ENCODE results near the gene ANKFN1.
"Not testable (repeated sequence)": the region's sequence is repeated elsewhere in the genome, so short reads cannot be mapped to it uniquely, and the experiment has no call there.

Gene ANKFN1

DNA sequence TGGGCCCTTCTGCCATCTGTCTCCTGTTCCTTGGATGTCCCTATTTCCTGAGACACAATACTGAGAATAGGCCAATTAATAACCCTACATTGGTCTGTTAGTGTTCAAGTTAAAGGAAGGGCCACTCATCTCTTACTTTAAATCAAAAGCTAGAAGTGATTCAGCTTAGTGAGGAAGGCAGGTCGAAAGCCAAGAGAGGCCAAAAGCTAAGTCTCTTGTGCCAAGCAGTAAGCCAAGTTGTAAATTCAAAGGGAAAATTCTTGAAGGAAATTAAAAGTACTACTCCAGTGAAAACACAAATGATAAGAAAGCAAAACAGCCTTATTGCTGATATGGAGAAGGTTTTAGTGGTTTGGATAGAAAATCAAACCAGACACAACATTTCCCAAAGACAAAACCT lies 28.8 kb downstream of the ANKFN1 start:
- no peak for DNase-seq

GRCh38 chr17:56184650-56185049 lies 31.4 kb downstream of the ANKFN1 start:
- no peak for DNase-seq

- DNase-seq = no peak
Observed at GRCh38 chr17:56185491-56186221, 32.4 kb downstream of the ANKFN1 start.

GRCh38 chr17:56186222-56186786 lies 33.0 kb downstream of the ANKFN1 start:
- no peak for DNase-seq

GRCh38 chr17:56203430-56203829 lies 50.2 kb downstream of the ANKFN1 start:
- DNase-seq = no peak

DNA sequence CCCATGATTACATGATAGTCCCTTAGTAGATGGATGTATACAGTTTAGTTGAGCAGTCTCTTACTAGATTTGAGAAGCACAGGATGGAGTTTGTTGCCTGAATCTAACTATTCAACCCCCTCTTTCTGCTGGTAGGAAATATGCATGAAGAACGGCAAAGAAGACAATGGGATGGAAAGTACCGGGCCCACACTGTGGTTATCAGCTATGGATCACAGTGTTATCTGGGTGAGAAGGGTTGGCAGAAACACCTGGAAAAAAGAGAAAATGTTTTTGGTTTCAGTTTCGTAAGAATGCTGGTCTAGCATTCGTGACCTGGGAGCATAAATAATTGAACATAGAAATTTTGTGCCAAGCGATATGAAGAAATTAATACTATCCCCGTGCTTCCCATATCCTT lies 53.1 kb downstream of the ANKFN1 start:
- DNase-seq = no peak

DNA sequence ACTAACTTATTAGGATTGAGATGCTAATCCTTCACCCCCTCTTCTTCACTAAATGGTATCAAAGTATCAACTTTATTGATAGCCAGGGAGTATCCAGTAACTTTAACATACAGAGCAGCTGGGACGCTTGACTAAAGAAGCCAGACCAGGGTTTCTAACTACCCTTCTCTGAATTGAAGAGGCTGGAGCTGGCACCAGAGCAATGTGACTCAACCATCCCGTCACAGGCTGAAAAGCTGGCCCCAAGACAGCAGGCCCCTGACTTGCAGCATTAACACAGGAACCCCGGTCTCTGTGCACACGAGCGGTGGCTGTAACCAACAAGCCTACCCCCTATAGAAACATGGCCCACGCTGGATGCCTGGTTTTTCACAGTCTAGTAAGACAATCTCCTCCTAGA lies 59.8 kb downstream of the ANKFN1 start:
- no peak for DNase-seq

DNA sequence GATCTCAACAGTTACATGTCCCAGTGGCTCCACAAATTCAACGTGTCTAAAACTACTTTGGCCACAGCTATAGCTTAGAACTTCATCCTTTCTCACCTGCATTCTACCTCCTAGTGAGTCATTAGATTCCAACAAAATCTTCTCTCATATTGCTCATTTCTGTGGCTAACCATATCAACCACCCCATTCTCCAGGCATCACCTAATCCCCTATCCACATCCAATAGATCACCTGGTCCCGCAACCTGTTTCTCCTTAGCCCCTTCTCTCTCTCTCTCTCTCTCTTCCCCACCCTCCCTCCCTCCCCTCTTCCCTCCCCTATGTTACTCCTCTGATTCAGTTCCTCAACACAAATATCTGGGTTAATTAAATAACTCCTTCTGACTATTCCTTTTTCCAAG lies 64.6 kb downstream of the ANKFN1 start:
- DNase-seq = no peak

GRCh38 chr17:56222255-56222654 lies 69.0 kb downstream of the ANKFN1 start:
- DNase-seq = no peak

GRCh38 chr17:56230660-56231059 lies 77.4 kb downstream of the ANKFN1 start:
- DNase-seq = no peak

GRCh38 chr17:56231252-56231651 lies 78.0 kb downstream of the ANKFN1 start:
- no peak for DNase-seq

DNA sequence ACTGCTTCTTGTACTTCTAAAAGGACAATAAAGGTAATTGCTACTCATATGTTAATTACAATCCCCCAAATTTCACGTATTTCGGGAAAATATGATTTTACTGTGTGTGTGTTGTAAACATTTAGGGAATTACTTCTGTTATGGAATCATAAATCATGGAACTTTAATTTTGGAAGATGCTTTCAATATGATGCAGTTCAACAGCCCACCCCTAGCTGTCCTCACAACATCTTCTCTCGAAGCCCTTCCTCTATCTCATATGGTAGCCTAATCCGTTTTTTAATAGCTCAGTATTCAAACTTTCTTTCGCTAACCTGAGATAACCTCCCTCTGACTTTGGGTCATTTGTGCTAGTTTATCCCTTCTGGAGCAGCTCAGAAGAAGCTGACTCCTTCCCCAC lies 78.4 kb downstream of the ANKFN1 start:
- DNase-seq = no peak

DNA sequence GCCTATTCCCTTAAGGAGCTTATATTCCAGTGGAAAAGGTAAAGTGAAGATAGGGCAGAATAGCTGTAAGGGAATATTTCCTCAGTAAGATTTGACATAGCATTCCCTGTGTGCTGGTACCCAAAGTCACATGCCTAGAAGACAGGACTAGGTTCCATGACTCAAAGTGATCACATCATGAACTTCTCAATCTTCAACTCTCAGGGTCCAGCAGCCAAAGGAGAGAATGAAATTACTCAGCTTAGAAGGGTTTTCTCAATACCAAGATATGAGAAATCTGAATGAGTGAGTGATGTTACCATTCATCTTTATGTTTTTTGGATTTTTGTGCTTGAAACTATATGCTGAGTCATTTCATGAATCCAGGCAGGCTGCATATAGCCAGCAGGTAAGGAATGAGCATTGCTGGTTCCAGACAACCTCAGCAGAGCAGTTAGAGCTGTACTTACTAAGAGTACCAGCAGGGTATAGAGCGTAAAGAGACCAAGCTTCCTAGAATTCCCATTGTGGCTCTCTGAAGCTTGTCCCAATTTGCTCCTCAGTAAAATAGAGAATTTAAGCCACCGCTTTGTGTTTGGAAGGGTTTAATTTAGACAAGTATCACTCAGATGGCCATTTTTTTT lies 91.1 kb downstream of the ANKFN1 start:
- no peak for DNase-seq

- DNase-seq = no peak
Observed at GRCh38 chr17:56247816-56248215, 94.5 kb downstream of the ANKFN1 start.

GRCh38 chr17:56257075-56257474 lies 103.8 kb downstream of the ANKFN1 start:
- DNase-seq = no peak

DNA sequence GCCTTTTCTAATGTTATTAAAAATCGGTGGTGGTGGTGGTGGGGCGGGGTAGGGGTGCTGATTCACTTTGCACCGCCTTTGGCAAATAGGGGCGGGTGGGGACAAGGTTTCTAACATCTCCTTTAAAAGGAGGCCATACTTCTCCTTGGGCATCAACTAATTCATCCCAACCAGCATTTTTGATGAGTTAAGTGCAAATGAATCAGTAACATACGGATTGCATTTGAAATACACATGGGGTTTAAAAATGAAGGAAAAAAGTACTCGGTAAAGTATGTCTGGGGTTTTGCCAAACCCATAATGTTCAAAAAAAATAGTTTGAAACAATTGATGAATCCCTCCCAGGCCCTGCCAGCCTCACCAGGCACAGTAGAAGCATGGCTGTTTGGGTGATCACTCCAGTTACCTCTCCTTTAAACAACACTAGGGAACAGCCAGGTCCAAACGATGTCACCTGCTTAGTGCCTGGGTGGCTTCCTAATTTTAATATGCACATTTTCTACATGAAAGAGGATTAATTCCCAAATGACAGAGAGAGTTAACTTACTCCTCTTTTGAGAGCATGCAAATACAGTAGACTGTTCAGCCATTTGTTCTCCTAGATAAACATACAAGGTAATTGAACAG lies 107.2 kb downstream of the ANKFN1 start:
- no peak for DNase-seq

GRCh38 chr17:56262803-56263202 lies 109.5 kb downstream of the ANKFN1 start:
- no peak for DNase-seq

GRCh38 chr17:56269556-56270389 lies 116.5 kb downstream of the ANKFN1 start:
- DNase-seq = no peak

GRCh38 chr17:56274491-56274890 lies 121.2 kb downstream of the ANKFN1 start:
- no peak for DNase-seq

DNA sequence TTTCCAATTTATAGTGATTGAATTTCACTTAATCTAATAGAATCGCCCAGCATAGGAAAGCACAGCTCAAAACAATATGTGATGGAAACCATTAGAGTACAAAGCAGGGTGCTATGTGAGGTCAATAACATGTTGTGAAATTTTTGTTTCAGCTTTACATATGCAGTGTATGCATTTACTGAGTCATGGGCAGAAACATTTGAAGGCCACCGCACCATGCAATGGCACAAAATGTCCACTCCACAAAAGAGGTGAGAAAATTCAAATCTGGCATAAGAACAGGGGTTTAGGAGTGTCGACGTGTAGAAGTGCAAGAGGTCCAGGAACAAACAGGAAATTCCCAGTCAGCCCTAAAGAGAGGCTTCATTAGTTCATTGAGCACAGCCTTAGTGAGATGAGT lies 131.2 kb downstream of the ANKFN1 start:
- no peak for DNase-seq

DNA sequence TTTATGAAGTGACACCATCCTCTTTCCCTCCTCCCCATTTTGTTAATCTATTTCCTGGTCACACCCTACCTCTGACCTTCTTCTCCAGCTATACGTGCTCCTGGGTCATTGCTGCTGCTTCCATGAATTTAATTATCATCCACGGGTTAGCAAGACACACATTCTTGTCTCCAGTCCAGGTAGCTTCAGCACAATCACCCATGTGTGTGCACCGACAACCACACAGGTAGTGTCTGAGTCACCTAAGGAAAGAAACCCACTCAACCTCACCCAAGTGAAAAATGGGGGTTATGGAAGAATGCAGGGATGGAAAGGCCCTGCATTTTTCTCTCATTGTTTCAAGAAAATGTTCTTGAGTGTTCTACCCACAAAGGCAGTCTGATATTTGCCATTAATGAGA lies 135.5 kb downstream of the ANKFN1 start:
- DNase-seq = not testable (repeated sequence)

DNA sequence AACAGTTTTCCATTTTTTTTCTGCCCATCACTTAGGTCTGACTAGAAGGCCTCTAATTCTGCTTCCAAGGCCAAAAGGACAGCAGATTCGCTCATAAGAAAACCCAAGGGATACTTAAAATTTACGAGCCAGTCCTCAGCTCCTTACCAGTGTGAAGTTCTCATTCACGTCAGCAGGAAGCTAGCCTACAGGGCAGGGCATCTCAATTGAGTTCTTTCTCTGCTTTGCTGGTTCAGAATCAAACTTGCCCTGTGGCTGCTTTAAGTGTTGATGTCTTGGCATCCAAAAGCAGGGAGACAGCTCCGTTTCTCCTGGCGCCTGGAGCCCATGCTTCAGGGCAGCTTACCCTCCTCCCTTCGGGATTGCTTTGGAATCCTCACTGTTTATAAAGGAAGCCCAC lies 136.0 kb downstream of the ANKFN1 start:
- no peak for DNase-seq
